IPS-NIHi11 (cell line): ENCODE data around the gene DNAH2.

ENCODE experiments used
- DNase-seq: peaks from one replicate; pipeline ENCODE4 v3.0.0; 2012; ENCODE audit warnings: mixed read lengths, low spot score

Gene DNAH2

DNA sequence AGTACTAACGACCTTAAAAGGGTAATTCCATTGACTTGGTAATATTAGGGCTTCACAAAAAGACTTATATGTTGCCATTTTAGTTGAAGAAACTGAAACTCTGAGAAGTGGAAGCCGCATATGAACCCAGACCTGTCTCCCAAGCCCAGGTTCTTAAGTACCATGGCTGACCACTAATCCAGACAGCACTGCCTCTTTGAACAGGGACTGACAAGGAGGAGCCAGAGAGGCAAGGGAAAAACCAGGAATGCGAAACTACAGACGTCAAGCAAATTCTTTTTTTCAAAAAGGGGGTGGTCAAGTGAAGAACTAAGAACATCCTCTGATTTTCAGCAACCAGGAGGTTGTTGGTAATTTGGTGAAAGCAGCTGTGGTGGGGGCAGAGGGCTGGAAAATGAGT, 155.5 kb downstream of the DNAH2 start:
- no peak for DNase-seq

DNA sequence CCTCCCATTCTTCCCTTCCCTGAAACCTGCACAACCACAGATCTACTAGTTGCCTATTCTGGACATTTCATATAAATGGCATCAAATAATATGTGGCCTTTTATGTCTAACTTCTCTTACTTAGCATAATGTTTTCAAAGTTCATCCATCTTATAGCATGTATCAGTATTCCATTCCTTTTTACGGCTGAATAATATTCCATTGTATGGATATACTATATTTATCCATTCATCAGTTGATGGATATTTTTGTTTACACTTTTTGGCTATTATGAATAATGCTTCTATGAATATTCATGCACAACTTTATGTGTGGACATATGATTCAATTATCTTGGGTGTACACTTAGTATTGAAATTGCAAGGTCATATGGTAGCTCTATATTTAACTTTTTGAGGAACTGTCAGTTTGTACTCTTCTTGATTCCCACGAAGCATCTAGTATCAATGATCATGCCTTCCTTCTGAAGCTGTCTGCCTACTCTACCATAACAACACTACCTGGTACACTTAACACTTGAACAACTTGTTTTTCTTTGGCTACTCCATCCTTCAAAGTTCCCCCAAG, 158.3 kb downstream of the DNAH2 start:
- DNase-seq = no peak

DNA sequence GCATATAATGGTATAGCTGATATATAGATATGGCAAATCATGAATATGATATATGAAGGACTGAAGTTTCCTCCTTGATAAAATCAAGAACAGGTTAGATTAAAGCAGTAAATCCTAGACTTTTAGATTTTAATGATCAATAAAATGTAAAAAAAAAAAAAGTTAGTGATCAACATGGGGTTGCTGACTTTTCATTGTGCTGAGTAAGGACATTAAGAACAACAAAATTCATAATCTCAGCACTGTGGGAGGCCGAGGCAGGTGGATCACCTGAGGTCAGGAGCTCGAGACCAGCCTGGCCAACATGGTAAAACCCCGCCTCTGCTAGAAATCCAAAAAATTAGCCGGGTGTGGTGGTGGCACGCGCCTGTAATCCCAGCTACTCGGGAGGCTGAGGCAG, 160.7 kb downstream of the DNAH2 start:
- DNase-seq = no peak

DNA sequence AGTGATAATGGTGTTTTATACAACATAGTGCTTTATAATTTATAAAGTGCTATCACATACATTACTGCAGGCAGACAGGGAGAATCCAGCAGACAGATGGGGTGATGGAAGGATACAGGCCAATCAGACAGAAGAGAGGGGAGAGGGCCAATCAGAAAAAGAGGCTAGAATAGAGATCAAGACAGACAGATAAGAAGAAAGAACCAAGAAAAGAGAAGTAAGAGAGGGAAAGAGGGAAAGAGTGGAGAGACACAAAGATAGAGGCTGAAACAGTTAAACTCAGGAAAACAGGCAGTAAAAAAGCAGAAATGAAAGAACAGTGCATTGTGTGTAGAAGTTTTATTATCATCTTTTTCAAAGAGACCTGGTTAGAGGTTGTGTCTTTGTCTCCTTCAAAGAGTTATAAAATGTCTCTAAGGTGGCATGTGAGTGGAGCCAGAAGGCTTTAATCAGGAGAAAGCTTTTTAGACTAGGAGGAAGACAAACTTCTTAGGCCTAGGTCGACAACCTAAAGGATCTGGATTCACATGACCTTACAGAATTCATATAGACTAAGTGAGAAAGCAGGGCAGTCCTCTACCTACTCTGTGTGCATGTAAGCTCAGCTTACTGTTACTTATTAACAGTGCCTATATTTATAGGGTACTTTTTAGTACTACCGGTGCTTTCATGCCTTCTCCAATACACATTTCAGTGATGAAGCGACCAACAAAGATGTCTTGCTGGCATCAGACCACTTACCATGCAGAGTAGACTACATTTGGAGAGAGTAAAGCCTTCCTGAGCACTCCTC, 162.7 kb downstream of the DNAH2 start:
- no peak for DNase-seq

DNA sequence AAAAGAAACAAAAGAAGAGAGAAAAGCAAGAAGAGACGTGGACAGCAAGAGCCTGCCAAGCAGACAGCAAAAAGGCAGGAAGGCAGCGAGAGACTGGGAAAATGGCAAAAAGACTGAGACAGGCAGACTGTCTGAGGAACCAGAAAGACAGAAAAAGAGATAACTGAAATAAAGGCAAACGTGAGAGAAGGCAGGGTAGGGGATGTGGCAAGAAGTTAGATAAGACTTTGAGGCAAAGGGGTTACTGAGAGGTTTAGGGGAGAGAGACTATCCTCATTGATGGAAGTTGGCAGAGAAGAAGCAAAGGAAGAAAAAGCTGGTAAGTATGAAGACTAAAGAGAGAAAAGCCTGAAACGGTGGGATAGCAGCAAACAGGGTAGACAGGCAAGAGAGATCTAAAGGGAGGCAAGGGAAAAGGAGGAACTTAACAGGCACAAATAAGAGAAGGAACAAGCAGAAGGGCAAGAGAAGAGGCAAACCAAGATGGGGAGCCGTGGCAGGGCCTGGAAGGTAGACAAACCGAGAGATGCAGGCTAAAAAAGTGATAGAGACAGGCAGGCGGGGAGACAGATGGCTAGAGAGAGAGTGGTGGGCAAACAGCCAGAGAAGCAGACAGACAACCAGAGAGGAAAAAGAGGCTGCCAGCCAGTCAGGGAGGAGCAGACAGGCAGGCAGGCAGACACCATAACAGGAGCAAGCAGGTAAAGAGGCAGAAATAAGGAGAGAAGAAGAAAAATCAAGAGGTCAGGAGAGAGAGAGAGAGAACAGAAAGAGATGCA, 163.9 kb downstream of the DNAH2 start:
- DNase-seq = no peak

DNA sequence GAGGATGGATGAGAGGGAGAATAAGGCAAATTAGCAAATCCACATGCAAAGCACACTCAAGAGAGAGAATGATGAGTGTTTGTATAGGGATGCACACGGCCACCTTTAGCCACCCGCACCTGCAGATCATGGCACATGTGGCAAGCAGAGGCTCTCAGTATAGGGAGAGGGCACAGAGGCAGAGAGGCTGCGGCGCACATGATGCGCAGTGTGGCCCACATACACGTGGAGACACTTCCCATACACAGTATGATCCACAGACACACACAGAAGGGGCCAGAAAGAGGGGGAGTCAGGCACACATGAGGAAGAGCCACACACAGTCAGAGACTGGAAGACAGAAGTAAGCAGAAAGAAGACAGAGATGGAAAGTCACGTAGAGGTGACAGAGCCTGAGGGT, 164.5 kb downstream of the DNAH2 start:
- DNase-seq = no peak

DNA sequence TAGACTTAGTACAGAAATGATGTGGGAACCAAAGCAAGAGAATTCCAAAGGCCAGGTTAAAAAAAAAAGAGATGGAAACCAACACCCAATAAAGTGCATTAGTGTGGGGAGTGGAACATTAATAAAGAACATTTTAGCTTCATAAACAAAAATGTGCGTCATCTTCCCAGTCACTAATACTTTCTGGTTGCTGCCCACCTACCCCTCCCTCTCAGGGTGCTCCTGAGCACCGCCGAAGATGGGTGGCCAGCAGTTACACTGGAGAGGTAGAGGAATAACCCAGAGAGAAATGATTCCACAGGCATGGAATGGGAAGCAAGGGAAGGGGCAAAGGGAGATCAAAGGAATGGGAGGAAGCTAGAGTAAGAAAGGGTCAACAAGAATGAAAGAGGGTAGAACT, 165.1 kb downstream of the DNAH2 start:
- no peak for DNase-seq
